ENCODE measurements around the gene ANKRD55. TPM values are rescaled to one million over a fixed set of nuclear protein-coding genes. Genes with fewer than 3 reads are reported as not detected.

The ANKRD55 gene
- total RNA-seq, 1 experiment from 2014 or later: not detected

GRCh38 chr5:56070851-56071465, 162.2 kb downstream of the ANKRD55 start:
- H3F3A ChIP-seq (ENCODE audit: insufficient read depth, low read depth): no peaks in the 10 kb centered on the region
- BruUV-seq (replicated peaks): no TSS peak
- CTCF ChIA-PET: no interaction called here

GRCh38 chr5:56069652-56070226, 163.4 kb downstream of the ANKRD55 start:
- CTCF ChIA-PET: no interaction called here

More at GRCh38 chr5:56070851-56071465, 162.2 kb downstream of the ANKRD55 start:
- Histone ChIP-seq H3K9me2 (ENCODE audit: insufficient read depth) (no peaks in the 10 kb centered on the region), H3K36me3 (ENCODE audit: low read depth) (no peaks in the 10 kb centered on the region), H3K4me2 (no peak overlapping the region), H3K4me1 (replicated peaks; ENCODE audit: insufficient read depth) (no peaks in the 10 kb centered on the region), H2AFZ (no peak overlapping the region), H3K27ac (no peak overlapping the region), H3K79me2 (ENCODE audit: low read depth) (no peaks in the 10 kb centered on the region), H3K4me3 (no peak overlapping the region), H4K20me1 (ENCODE audit: insufficient read depth) (no peaks in the 10 kb centered on the region), H3K27me3 (ENCODE audit: insufficient read depth, low read depth) (no peaks in the 10 kb centered on the region), H3K9me3 (ENCODE audit: insufficient read depth, low read depth) (no peaks in the 10 kb centered on the region)
- no peak for DNase-seq
- intact Hi-C loops (cut with micrococcal nuclease; ENCODE audit: unreplicated experiment): no loop called here
- TF ChIP-seq, protein P1, sequence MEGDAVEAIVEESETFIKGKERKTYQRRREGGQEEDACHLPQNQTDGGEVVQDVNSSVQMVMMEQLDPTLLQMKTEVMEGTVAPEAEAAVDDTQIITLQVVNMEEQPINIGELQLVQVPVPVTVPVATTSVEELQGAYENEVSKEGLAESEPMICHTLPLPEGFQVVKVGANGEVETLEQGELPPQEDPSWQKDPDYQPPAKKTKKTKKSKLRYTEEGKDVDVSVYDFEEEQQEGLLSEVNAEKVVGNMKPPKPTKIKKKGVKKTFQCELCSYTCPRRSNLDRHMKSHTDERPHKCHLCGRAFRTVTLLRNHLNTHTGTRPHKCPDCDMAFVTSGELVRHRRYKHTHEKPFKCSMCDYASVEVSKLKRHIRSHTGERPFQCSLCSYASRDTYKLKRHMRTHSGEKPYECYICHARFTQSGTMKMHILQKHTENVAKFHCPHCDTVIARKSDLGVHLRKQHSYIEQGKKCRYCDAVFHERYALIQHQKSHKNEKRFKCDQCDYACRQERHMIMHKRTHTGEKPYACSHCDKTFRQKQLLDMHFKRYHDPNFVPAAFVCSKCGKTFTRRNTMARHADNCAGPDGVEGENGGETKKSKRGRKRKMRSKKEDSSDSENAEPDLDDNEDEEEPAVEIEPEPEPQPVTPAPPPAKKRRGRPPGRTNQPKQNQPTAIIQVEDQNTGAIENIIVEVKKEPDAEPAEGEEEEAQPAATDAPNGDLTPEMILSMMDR (conservative IDR thresholded peaks at IDR 0.05): no peak
- no peak for TF ChIP-seq EZH2 (IDR thresholded peaks at IDR 0.05; ENCODE audit: low read depth)
- POLR2A ChIA-PET (ENCODE audit: unreplicated experiment): interaction anchor here (0.7 kb wide), 1 partner anchor 82 kb away, joined by 4 read pairs; no protein-coding TSS in a partner anchor

DNA sequence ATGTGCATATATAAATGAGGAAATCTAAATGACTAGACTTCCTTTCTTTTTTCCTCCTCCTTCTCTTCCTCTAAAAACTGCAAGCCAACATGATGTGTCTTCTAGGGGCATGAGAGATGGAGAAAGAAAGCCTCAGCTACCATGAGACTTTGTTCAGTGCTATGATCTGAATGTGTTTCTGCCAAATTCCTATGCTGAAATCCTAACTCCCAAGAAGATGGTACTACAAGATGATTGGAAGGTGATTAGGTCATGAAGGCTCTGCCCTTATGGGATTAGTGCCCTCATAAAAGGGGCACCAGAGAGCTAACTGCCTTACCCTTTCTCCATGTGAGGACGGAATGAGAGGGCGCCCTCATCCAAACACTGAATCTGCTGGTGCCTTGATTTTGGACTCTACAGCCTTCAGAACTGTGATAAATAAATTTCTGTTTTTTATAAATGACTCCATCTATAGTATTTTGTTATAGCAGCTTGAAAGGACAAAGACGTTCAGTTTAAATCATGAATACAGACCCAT, 166.1 kb downstream of the ANKRD55 start:
- no peaks in the 10 kb centered on the region for H3K79me2 ChIP-seq (ENCODE audit: low read depth)
- H3K27ac ChIP-seq: no peak overlapping the region
- CTCF ChIA-PET: no interaction called here
- no TSS peak for BruUV-seq (replicated peaks)
- no peaks in the 10 kb centered on the region for H3K9me2 ChIP-seq (ENCODE audit: insufficient read depth)
- H3F3A ChIP-seq (ENCODE audit: insufficient read depth, low read depth): no peaks in the 10 kb centered on the region
- H3K27me3 ChIP-seq (ENCODE audit: insufficient read depth, low read depth): no peaks in the 10 kb centered on the region
- POLR2A ChIA-PET (ENCODE audit: unreplicated experiment): no interaction called here
- no peak for TF ChIP-seq EZH2 (IDR thresholded peaks at IDR 0.05; ENCODE audit: low read depth)
- TF ChIP-seq, protein P1 (conservative IDR thresholded peaks at IDR 0.05): no peak
- no peaks in the 10 kb centered on the region for H3K4me1 ChIP-seq (replicated peaks; ENCODE audit: insufficient read depth)
- DNase-seq: no peak
- H3K4me2 ChIP-seq: no peak overlapping the region
- intact Hi-C loops (cut with micrococcal nuclease; ENCODE audit: unreplicated experiment): no loop called here
- H4K20me1 ChIP-seq (ENCODE audit: insufficient read depth): no peaks in the 10 kb centered on the region
- no peaks in the 10 kb centered on the region for H3K36me3 ChIP-seq (ENCODE audit: low read depth)
- no peak overlapping the region for H3K4me3 ChIP-seq
- H3K9me3 ChIP-seq (ENCODE audit: insufficient read depth, low read depth): no peaks in the 10 kb centered on the region
- H2AFZ ChIP-seq: no peak overlapping the region

More at GRCh38 chr5:56069652-56070226, 163.4 kb downstream of the ANKRD55 start:
- intact Hi-C loops (cut with micrococcal nuclease; ENCODE audit: unreplicated experiment): no loop called here
- TF ChIP-seq EZH2 (IDR thresholded peaks at IDR 0.05; ENCODE audit: low read depth): no peak
- TF ChIP-seq, protein P1 (conservative IDR thresholded peaks at IDR 0.05): no peak
- no TSS peak for BruUV-seq (replicated peaks)
- H3K36me3 ChIP-seq (ENCODE audit: low read depth): no peaks in the 10 kb centered on the region
- H4K20me1 ChIP-seq (ENCODE audit: insufficient read depth): no peaks in the 10 kb centered on the region
- H3K4me2 ChIP-seq: no peak overlapping the region
- H3K9me2 ChIP-seq (ENCODE audit: insufficient read depth): no peaks in the 10 kb centered on the region
- H3K27ac ChIP-seq: no peak overlapping the region
- no peaks in the 10 kb centered on the region for H3K4me1 ChIP-seq (replicated peaks; ENCODE audit: insufficient read depth)
- POLR2A ChIA-PET (ENCODE audit: unreplicated experiment): no interaction called here
- no peaks in the 10 kb centered on the region for H3K27me3 ChIP-seq (ENCODE audit: insufficient read depth, low read depth)
- no peaks in the 10 kb centered on the region for H3K79me2 ChIP-seq (ENCODE audit: low read depth)
- H2AFZ ChIP-seq: no peak overlapping the region
- DNase-seq: no peak
- H3F3A ChIP-seq (ENCODE audit: insufficient read depth, low read depth): no peaks in the 10 kb centered on the region
- no peaks in the 10 kb centered on the region for H3K9me3 ChIP-seq (ENCODE audit: insufficient read depth, low read depth)
- H3K4me3 ChIP-seq: no peak overlapping the region

All from PC-9 (cell line).